Neuron (in vitro differentiated cells): ENCODE data around the gene KRTAP3-3.

ENCODE experiments used
- H2AFZ ChIP-seq: one replicate; pipeline ENCODE4 v1.6.1; 2013; ENCODE audit warnings: low read depth, mild to moderate bottlenecking, inconsistent platforms, low read length, moderate library complexity
- H3K27me3 ChIP-seq: one replicate; pipeline ENCODE4 v1.6.1; 2013; ENCODE audit warnings: low read length; ENCODE audit not compliant: insufficient read depth
- H3K36me3 ChIP-seq: one replicate; pipeline ENCODE4 v1.6.1; 2013; ENCODE audit warnings: low read length; ENCODE audit not compliant: insufficient read depth
- H3K4me1 ChIP-seq: one replicate; pipeline ENCODE4 v1.6.1; 2013; ENCODE audit warnings: low read length; ENCODE audit not compliant: insufficient read depth
- H3K4me3 ChIP-seq: 2 replicates; pipeline ENCODE4 v1.5.1; 2013; ENCODE audit warnings: mild to moderate bottlenecking, low read length, moderate library complexity
- H3K9me3 ChIP-seq: one replicate; pipeline ENCODE4 v1.6.1; 2013; ENCODE audit warnings: low read length

The KRTAP3-3 gene

GRCh38 chr17:40945414-40945813, 48.5 kb downstream of the KRTAP3-3 start:
- Histone ChIP-seq H3K4me3 (no peak overlapping the region), H3K27me3 (peaks cover 4% of the 10 kb centered on the region), H3K4me1 (no peaks in the 10 kb centered on the region), H3K36me3 (no peaks in the 10 kb centered on the region), H2AFZ (no peak overlapping the region), H3K9me3 (no peaks in the 10 kb centered on the region)

- Histone ChIP-seq H3K4me3 (no peak overlapping the region), H3K36me3 (no peaks in the 10 kb centered on the region), H3K4me1 (no peaks in the 10 kb centered on the region), H2AFZ (no peak overlapping the region), H3K27me3 (peaks cover 2% of the 10 kb centered on the region), H3K9me3 (no peaks in the 10 kb centered on the region)
Observed at GRCh38 chr17:40944531-40944930, 49.4 kb downstream of the KRTAP3-3 start.
